Measurements from ENCODE around the gene SLN. TPM values are rescaled to one million over a fixed set of nuclear protein-coding genes. Genes with fewer than 3 reads are reported as not detected.

Gene SLN
- total RNA-seq, 1 donor from 2014 or later = not detected

DNA sequence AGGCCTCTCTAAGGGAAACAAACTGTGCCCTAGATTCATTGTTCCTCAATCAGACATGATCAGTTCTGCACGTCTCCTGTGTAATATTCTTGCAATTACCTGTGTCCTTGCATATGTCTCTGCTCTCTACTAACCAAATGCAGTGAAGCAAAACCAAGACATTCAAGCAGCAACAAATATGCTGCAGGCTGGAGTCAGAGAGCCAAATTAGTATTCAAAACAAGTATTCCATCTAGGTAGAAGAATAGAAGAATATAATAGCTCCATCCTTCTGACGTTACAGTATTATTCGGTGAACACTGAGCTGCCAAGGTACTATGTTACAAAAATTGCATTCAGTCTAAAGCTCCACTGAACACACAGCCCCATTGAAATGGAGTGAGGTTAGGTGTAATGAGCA, 51.8 kb downstream of the SLN start:
- Histone ChIP-seq H3K36me3 (ENCODE audit: control insufficient read depth, insufficient read depth, low read length) (no peaks in the 10 kb centered on the region), H3K4me3 (ENCODE audit: low read depth, low read length) (no peak overlapping the region), H3K27me3 (ENCODE audit: control insufficient read depth, insufficient read depth, low read length) (no peaks in the 10 kb centered on the region)
- DNase-seq (ENCODE audit: low read depth) = no peak
- TF ChIP-seq, protein P1, sequence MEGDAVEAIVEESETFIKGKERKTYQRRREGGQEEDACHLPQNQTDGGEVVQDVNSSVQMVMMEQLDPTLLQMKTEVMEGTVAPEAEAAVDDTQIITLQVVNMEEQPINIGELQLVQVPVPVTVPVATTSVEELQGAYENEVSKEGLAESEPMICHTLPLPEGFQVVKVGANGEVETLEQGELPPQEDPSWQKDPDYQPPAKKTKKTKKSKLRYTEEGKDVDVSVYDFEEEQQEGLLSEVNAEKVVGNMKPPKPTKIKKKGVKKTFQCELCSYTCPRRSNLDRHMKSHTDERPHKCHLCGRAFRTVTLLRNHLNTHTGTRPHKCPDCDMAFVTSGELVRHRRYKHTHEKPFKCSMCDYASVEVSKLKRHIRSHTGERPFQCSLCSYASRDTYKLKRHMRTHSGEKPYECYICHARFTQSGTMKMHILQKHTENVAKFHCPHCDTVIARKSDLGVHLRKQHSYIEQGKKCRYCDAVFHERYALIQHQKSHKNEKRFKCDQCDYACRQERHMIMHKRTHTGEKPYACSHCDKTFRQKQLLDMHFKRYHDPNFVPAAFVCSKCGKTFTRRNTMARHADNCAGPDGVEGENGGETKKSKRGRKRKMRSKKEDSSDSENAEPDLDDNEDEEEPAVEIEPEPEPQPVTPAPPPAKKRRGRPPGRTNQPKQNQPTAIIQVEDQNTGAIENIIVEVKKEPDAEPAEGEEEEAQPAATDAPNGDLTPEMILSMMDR (IDR thresholded peaks at IDR 0.05; ENCODE audit: insufficient read depth, low read length, poor library complexity, severe bottlenecking) = no peak

DNA sequence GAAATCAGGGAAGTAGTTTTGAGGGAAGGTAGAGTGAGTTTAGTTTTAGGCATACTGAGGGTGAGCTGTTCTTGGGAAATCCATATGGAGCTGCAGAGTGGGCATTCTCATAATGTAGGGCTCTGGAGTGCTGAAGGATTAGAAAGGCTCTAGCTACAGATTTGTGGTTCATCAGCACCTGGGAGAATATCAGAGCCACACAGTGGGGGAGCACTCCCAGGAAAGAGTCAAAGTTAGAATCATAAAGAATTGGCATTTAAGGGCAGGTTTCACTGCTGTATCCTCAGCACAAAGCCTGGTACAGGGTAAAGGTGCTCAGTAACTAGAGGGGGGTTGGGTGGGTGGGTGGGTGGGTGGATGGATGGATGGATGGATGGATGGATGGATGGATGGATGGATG, 52.5 kb downstream of the SLN start:
- no peak for DNase-seq (ENCODE audit: low read depth)
- no peaks in the 10 kb centered on the region for H3K36me3 ChIP-seq (ENCODE audit: control insufficient read depth, insufficient read depth, low read length)
- TF ChIP-seq, protein P1 (IDR thresholded peaks at IDR 0.05; ENCODE audit: insufficient read depth, low read length, poor library complexity, severe bottlenecking) = no peak
- H3K4me3 ChIP-seq (ENCODE audit: low read depth, low read length) = no peak overlapping the region
- no peaks in the 10 kb centered on the region for H3K27me3 ChIP-seq (ENCODE audit: control insufficient read depth, insufficient read depth, low read length)

Other genes starting within 250 kb of the SLN start
- gene ALKBH8, start 146.3 kb downstream of the SLN start, total RNA-seq = 7.1 and 7.2 TPM in 2 replicates
- 0.07 and 0.21 TPM in 2 replicates for gene ELMOD1, start 120.9 kb downstream of the SLN start, total RNA-seq
- gene SLC35F2, start 146.7 kb upstream of the SLN start, total RNA-seq = 44.8 and 48.1 TPM in 2 replicates
- 1.1 and 1.3 TPM in 2 replicates for gene RAB39A, start 216.4 kb upstream of the SLN start, total RNA-seq